PFSK-1 (cell line): ENCODE results near the gene CNTF.

Source experiments
- POLR2AphosphoS5 ChIP-seq: IDR thresholded peaks from 2 replicates; pipeline ENCODE4 v1.6.1; 2012; ENCODE audit warnings: low read depth, mild to moderate bottlenecking, control low read depth, low read length, moderate library complexity
- SIN3A ChIP-seq: IDR thresholded peaks from 2 replicates; pipeline ENCODE4 v1.6.1; 2012; ENCODE audit warnings: mild to moderate bottlenecking, low read length, moderate library complexity, borderline replicate concordance; ENCODE audit not compliant: insufficient read depth
- TAF1 ChIP-seq: IDR thresholded peaks from 2 replicates; pipeline ENCODE4 v1.6.1; 2012; ENCODE audit warnings: low read length, control low read depth, borderline replicate concordance; ENCODE audit not compliant: insufficient read depth
- TF ChIP-seq, protein P1 (sequence below), 2 experiments: IDR thresholded peaks; 2 replicates each; pipeline versions ENCODE4 v1.6.1 to v1.8.0; 2011 to 2012; ENCODE audit warnings: low read depth in 2 of 2, low read length in 2 of 2, control low read depth in 1 of 2, inconsistent platforms in 1 of 2, mild to moderate bottlenecking in 1 of 2, moderate library complexity in 1 of 2; ENCODE audit not compliant: insufficient read depth in 1 of 2

DNA sequence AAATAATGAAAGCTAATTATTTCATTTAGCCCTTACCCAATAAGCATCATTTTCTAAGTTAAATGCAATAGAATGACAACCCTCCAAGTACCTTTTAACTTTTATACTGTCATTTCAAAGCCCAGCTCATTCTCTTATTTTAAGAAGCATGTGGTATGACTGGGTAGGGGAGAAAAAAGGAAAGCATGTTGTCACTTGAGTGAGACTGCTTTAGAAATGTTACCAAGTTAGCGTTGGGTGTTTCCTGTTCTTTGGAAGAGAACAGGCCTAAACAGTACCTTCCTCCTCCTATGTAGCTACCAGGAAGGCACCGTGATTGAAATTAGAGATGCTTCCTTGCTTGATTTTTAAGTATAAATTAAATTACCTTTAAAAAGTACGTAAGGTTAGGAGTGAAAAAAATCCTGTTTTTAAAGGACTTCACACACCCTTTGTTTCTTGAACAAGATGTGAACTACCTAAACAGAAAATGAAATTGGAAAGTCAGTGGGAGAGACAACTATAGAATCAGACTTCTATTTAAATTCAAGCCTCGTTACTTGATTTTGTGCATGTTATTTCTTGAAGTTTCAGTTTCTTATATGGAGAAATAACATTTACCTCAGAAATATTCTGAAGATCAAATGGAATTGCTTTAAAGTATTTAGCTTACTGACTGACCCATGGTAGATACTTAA lies 741 bp upstream of the CNTF start:
- TF ChIP-seq POLR2AphosphoS5 = no peak
- TF ChIP-seq, protein P1, sequence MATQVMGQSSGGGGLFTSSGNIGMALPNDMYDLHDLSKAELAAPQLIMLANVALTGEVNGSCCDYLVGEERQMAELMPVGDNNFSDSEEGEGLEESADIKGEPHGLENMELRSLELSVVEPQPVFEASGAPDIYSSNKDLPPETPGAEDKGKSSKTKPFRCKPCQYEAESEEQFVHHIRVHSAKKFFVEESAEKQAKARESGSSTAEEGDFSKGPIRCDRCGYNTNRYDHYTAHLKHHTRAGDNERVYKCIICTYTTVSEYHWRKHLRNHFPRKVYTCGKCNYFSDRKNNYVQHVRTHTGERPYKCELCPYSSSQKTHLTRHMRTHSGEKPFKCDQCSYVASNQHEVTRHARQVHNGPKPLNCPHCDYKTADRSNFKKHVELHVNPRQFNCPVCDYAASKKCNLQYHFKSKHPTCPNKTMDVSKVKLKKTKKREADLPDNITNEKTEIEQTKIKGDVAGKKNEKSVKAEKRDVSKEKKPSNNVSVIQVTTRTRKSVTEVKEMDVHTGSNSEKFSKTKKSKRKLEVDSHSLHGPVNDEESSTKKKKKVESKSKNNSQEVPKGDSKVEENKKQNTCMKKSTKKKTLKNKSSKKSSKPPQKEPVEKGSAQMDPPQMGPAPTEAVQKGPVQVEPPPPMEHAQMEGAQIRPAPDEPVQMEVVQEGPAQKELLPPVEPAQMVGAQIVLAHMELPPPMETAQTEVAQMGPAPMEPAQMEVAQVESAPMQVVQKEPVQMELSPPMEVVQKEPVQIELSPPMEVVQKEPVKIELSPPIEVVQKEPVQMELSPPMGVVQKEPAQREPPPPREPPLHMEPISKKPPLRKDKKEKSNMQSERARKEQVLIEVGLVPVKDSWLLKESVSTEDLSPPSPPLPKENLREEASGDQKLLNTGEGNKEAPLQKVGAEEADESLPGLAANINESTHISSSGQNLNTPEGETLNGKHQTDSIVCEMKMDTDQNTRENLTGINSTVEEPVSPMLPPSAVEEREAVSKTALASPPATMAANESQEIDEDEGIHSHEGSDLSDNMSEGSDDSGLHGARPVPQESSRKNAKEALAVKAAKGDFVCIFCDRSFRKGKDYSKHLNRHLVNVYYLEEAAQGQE (IDR thresholded peaks at IDR 0.05; ENCODE audit: insufficient read depth in 1 of 2, low read depth in 2 of 2, low read length in 2 of 2) = no peak
- TF ChIP-seq SIN3A = no peak
- no peak for TF ChIP-seq TAF1
